ENCODE results near the gene LRRC75A.

GRCh38 chr17:16427020-16427419, 65.0 kb downstream of the LRRC75A start:
- no peak for TF ChIP-seq EZH2 (IDR thresholded peaks at IDR 0.05; ENCODE audit: borderline replicate concordance, low read length)
- TF ChIP-seq CTCF (IDR thresholded peaks at IDR 0.05; ENCODE audit: low read length), result no peak
